Stimulated activated naive CD4-positive, alpha-beta T cell (primary cell): ENCODE results near the gene DAP3.
"Not testable (repeated sequence)": the region's sequence is repeated elsewhere in the genome, so short reads cannot be mapped to it uniquely, and the experiment has no call there.

Source experiments
- DNase-seq, 6 experiments: peaks; one replicate each; lab custom pipeline; 2025; lab: John Stamatoyannopoulos, UW

Gene DAP3

DNA sequence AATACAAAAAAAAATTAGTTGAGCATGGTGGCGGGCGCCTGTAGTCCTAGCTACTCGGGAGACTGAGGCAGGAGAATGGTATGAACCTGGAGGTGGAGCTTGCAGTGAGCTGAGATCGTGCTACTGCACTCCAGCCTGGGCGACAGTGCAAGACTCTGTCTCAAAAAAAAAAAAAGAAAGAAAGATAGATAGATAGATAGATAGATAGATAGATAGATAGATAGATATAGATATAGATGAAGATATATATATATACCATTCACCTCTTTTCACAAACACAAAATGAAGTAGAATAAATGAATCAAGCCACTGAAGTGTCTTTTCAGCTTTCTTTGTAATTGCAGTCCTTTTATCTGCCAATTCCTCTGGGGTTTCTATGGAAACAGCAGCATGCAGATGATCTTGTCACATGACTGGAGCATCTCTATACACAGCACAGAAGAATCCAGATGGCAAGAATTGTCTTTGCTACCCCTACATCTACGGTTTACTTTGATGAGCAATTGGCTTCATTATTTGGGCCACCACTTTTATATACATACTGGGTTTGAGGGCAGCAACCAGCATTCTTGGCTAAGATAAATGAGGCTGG lies 29.7 kb downstream of the DAP3 start:
- not testable (repeated sequence) for DNase-seq

DNA sequence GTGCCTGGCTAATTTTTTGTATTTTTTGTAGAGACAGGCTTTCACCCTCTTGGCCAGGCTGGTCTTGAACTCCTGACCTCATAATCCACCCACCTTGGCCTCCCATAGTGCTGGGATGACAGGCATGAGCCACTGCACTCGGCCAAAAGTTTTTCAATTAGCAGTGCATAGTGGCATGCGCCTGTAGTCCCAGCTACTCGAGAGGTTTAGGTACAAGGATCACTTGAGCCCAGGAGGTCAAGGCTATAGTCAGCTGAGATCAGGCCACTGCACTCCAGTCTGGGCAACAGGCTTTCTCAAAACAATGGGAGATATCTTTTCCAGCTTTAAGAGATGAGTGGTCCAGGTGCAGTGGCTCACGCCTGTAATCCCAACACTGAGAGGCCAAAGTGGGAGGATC lies 30.8 kb downstream of the DAP3 start:
- no peak for DNase-seq

DNA sequence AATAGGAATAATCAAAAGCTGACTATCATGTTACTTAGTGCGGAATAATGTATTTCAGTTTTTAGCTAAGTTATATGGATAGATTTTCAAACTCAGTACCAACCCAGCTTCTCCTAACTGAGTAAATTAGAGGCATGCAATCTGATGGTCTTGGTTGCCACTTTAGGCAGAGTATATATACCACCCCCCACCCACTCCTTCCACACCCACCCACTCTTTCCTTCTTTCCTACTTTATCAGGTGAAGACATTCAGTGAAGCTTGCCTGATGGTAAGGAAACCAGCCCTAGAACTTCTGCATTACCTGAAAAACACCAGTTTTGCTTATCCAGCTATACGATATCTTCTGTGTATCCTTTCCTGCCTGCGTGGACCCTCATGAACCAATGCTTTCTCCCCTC lies 36.3 kb downstream of the DAP3 start:
- no peak for DNase-seq

DNA sequence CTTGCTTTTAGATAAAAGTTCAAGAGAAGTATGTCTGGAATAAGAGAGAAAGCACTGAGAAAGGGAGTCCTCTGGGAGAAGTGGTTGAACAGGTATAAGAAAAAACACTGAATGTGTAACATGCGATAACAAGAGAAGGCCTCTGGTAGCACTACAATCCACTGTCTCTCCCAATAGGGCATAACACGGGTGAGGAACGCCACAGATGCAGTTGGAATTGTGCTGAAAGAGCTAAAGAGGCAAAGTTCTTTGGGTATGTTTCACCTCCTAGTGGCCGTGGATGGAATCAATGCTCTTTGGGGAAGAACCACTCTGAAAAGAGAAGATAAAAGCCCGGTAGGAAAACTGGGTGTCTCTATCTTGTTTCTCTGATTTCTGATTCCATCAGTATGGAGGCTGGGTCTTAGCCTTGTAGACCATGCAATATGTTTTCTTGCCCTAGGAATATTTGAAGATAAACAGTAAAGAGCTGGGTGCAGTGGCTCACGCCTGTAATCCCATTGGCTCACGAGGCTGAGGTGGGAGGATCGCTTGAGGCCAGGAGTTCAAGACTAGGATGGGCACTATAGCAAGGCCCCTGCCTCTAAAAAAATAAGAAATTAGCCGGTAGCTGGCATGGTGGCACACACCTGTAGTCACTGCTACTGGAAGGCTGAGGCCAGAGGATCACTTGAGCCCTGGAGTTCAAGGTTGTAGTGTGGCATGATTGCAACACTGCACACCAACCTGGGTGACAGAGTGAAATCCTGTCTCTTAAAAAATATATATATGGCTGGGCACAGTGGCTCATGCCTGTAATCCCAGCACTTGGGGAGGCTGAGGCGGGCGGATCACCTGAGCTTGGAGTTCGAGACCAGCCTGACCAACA lies 40.4 kb downstream of the DAP3 start:
- peak in 5 of 6 experiments; percentile 3 to 25 (median 11) for DNase-seq

DNA sequence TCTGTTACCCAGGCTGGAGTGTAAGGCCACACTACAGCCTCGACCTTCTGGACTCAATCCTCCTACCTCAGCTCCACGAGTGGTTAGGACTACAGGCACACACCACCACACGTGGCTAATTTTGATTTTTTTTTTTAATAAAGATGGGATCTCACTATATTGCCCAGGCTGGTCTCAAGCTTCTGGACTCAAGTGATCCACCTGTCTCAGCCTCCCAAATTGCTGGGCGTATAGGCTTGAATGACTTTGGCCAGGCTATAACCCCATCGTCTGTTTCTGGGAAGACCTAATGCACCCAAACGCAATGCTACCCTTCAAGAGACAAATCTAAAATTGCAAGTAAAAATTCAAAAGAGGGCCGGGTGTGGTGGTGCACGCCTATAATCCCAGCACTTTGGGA lies 52.1 kb downstream of the DAP3 start:
- DNase-seq = no peak

DNA sequence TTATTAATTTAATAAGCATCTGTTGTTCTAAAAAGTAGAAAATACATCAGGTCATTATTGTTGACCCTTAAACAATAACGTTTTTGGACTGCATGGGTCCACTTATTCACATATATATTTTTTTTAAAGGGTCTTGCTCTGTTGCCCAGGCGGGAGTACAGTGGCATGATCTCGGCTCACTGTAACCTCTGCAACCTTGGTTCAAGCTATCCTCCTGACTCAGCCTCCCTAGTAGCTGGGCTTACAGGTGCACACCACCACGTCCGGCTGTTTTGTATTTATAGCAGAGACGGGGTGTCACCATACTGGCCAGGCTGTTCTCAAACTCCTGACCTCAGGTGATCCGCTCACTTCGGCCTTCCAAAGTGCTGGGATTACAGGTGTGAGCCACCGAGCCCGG lies 53.0 kb downstream of the DAP3 start:
- DNase-seq = no peak

DNA sequence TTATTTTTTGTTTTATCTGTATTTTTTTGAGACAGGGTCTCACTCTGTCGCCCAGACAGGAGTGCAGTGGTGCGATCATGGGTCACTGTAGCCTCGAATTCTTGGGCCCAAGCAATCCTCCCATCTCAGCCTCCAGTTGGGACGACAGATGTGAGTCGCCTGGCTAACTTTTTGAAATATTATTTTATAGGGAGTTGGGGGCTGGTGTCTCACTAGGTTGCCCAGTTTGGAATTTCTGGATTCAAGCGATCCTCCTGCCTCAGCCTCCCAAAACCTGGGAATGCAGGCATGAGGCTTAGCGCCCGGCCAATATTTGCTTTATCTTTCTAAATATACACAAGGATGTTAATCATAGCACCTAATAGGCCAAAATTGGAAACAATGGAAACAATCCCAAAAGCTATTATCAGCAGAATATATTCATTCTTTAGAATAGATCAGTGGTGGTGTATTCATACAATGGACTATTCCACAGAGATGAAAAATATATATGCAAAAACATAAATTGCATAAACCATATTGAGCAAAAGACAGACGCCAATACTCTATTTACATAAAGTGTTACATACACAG lies 55.9 kb downstream of the DAP3 start:
- DNase-seq = no peak

DNA sequence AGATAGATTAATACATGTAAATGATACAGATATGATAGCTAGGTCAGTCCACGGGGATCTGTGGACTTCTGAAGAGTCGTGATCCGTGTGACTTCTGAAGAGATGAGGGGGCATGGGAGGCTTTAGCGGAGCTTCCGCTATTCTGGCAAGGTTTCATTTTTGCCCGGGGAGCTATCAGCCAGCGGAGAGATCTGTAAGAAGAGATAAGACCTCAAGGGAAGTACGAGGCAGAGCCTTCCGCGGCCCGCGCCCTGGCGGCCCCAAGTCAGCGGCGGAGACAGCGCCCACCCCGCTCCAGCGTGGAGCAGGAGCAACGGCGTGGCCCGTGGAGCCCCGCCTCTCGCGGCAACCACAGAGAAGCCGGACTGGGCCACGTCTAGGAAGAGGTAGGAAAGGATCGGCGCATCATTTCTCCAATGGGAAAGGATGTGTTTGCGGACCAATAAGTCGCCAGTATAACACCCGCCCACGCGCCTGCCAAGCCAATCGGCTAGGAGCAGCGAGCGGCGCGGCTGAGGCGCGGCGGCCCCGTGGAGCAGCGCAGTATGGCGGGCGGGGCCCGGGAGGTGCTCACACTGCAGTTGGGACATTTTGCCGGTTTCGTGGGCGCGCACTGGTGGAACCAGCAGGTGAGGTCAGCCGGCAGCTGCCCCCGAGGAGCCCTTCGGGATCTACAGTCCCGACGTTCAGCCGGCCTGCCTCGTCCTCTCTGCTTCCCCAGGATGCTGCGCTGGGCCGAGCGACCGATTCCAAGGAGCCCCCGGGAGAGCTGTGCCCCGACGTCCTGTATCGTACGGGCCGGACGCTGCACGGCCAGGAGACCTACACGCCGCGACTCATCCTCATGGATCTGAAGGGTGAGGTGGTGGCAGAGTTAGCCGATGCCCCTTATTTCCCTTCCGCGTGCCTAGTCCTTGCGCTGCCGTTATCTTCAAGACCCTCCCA lies 56.7 kb downstream of the DAP3 start:
- DNase-seq = peak; percentile 85 to 94 (median 90)

DNA sequence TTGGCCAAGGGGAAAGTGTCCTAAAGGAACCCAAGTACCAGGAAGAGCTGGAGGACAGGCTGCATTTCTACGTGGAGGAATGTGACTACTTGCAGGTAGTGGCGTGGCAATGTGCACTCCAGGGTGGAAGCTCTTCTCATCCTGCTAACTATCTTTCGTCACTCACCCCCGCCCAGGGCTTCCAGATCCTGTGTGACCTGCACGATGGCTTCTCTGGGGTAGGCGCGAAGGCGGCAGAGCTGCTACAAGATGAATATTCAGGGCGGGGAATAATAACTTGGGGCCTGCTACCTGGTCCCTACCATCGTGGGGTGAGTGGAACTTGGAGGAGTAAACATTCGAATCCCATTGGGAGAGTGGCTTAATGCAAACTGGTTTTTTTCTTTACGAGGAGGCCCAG lies 58.7 kb downstream of the DAP3 start:
- DNase-seq = not testable (repeated sequence)

DNA sequence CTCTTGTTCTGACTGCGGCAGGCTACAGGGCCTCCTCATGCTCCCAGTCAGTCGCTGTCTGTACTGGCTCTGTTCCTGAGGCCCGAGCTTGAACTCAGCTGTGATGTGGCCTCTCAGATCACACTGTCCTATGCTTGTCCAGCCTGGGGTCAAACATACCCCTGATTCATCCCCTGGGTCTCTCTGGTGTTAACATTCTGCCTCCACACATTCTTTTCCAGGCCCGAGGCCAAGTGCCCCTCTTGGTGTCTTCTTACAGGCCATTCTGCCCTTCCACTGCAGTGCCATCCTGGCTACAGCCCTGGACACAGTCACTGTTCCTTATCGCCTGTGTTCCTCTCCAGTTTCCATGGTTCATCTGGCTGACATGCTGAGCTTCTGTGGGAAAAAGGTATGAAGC lies 59.2 kb downstream of the DAP3 start:
- DNase-seq = not testable (repeated sequence)

DNA sequence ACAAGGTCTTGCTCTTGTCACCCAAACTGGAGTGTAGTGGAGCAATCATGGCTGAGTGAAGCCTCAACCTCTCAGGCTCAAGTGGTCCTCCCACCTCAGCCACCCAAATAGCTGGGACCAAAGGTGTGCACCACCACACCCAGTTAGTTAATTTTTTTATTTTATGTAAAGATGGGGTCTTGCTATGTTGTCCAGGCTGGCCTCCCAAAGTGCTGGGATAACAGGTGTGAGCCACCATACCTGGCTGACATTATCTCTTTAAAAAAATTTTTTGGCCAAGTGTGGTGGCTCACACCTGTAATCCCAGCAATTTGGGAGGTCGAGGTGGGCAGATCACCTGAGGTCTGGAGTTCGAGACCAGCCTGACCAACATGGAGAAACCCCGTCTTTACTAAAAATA lies 70.1 kb downstream of the DAP3 start:
- DNase-seq = not testable (repeated sequence)

DNA sequence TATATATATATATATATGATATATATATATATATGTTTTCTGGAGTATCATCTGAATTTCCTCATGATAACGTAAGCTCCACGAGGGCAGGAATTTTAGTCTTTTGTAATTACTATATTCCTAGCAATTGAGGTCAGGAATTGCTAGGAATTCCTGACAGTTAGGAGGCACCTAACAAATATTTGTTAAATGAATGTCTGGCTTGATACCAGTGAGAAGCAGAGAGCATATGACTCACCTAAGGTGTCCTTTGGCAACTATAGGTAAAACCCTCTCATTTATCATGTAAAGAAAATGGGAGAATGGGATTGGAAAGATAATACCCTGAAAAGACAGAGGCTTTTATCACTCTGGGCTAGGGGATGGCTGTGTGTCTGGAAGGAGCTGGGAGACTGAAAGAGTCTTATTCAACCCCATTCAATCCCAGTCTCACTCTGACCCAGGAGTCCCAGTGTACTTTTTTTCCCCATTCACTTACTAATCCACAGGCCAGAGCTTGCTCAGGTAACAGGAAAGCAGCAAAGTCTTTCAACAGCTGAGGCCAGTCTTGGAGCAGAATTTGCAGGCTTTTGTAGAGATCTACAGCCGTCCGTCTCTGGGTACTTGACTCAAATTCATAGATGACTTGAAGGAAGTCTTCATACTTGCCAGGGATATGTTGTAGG lies 71.2 kb downstream of the DAP3 start:
- DNase-seq = no peak

DNA sequence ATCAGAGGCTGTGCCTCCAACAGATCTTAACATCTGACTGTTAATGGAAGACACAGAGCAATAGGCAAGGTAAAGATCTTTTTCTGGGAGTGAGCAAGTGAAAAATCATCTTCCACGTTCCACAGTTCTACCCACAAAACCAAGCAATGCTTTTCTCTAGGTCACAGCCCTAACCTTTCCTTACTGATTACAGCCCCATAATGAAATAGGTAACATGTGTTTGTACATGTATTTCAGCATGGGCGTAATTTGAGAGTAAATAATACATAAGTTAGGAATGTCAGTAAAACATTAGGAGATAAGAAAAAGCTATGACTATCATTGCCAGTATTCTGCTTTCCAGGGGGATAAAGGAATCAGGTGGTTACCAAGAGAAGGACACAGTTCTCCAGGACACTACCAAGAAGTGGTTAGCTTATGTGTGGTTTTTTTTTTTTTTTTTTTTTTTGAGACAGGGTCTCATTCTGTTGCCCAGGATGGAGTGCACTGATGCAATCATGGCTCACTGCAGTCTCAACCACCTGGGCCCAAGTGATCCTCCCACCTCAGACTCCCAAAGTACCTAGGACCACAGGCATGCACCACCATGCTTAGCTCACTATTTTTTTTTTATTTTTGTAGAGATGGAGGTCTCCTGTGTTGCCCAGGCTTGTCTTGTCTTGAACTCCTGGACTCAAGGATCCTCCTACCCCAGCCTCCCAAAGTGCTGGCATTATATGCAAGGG lies 72.0 kb downstream of the DAP3 start:
- no peak for DNase-seq

DNA sequence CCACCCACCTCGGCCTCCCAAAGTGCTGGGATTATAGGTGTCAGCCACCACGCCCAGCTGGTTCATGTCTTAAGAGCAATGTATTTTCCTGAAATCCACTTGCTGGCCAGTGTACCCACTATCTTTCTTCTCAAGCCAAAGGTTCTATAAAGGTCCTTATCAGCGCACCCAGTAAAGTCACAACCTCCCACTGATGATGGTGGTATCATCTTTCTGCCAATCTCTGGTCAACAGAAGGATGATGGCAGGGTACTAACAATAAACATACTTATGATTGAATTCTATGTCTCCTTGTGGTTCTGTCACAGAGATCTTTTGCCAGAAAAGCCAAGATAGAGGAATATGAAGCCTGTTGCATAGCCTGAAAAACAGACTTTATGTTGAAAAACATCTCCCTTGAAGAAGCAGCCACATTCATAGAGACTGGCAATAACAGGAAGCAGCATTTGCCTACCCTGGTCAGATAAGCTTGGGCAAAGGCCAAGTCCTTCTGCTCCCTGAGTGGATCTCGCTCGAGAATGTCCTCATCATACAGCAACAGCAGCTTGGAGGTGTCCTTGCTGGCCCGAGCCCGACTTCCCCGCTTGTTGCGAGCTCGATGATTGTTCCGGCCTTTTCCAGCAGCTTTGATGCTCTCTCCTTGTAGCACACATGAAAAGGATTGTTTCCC lies 73.0 kb downstream of the DAP3 start:
- DNase-seq = no peak

DNA sequence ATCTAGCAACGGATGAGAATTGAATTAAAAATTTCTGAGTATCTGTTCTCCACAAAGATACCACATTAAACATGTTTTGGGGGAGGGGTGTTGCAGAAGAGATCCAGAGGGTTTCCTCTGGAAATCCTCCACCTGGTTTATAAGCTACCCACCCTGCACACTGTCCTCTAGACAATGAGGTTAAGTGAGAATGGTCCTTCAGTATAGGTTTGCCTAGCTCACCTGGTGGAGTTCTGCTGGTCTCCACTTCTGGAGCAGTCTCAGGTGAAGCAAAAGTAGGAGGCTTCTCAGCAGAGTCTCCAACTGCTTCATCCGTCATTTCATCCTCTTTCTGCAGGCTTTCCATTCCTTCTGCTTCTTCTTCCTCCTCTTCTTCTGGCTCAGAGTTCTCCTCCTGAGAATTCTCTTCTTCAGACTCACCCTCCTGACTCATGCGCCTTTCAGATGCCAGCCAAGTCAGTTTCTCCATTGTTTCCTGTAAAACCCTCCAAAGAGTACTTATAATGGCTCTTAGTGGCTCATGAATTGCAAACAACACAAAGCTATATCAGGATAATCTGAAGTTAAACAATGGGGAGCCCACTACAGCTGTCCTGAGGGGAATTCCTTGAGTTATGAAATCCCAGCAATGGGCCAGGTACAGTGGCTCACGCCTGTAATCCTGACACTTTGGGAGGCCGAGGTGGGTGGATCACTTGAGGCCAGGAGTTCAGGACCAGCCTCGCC lies 74.4 kb downstream of the DAP3 start:
- not testable (repeated sequence) for DNase-seq

DNA sequence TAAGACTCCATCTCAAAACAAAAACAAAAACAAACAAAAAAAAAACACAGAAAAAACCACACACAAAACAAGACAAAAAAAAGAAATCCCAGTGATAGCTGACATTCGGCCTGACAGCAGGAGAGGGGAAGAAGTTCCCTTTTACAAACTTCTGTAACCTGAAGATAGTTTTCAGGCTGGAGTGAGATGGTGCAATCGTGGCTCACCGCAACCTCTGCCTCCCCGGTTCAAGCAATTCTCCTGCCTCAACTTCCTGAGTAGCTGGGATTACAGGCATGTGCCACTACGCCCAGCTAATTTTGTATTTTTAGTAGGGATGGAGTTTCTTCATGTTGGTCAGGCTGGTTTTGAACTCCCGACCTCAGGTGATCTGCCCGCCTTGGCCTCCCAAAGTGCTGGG lies 75.1 kb downstream of the DAP3 start:
- not testable (repeated sequence) for DNase-seq

DNA sequence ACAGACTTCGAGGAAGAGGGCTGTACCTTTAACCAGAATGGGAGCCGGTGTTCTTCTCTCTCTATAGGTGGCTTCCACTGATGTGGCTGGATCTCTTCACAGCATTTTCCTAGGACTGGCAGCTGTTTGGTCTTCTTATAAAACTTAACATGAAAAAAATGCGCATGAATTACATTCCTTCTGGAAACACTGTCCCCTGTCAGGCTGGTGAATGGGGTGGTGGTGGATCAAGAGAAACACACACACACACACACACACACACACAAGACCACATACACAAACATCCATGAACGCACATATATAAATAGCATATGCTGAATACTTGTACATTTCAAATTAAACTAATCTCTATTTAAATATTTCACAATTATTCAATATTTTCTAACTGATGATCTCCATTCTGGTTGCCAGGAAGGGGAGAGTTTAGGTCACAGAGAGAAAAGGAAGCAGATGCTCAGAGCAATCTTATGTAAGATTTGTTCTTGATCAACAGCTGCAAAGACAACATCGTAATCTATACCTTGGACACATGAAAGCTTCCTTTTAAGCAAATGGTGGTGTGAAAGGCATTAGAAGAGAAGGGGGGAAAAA lies 78.6 kb downstream of the DAP3 start:
- DNase-seq = not testable (repeated sequence)

DNA sequence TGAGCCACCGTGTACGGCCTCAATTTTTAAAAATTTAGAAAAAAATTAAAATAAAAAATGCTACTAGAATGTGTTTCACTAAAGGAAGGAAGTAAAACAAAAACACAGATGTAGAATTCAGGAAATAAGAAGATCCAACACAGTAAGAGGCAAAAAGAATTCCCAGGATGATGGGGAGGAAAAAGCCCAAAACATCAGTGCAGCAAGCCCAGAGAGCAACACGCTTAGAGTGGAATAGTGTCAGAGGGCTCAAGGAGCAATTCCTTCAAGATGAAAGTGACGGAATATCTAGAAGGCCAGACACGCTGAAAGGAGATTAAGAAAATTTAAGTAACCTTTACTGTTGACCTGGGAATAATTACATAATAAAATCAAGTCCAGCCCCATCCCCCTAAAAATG lies 80.4 kb downstream of the DAP3 start:
- no peak for DNase-seq

DNA sequence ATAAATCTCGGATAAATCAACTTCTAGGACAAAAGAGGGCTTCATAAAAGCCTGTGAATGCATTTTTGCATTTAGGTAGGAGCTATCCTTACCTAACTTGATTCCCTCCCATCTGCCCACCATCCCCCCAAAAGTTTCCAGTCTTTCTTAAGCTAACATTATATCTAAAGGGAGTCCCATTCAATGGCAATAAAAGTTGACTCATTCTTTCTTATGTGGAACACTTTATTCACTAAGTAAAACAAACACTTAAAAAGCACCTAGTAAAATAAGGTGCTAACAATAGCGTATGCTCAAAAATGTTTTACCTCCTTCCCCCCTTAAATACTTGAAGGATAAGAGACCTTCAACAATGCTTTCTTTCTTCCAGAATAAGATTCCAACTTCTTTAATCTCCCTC lies 84.3 kb downstream of the DAP3 start:
- DNase-seq = no peak
